Measurements from ENCODE around the gene B4GAT1. TPM values are rescaled to one million over a fixed set of nuclear protein-coding genes. Genes with fewer than 3 reads are reported as not detected.
A peak's percentile ranks its signal among the peaks of the same experiment; 100 is the strongest.

Gene B4GAT1
- total and polyA plus RNA-seq, 9 of the 15 experiments (the other 6 are each of a cell fraction or from before 2014, with no cell fraction given) = 0.86 to 9.5 (median 3.8) TPM

- TF ChIP-seq HMGN3 (IDR thresholded peaks at IDR 0.05; ENCODE audit: borderline replicate concordance, extremely low read depth, insufficient read length, low read depth, low read length) (peak; percentile 28), XRCC3 (IDR thresholded peaks at IDR 0.05) (no peak), ZNF143 (CRISPR knock-in tag; IDR thresholded peaks at IDR 0.05) (peak; percentile 88), ELF2 (CRISPR knock-in tag; IDR thresholded peaks at IDR 0.05) (peak; percentile 99), CCAR2 (IDR thresholded peaks at IDR 0.05; ENCODE audit: low read depth, low read length) (no peak), ARNT (IDR thresholded peaks at IDR 0.05) (no peak), KDM1A (IDR thresholded peaks at IDR 0.05) (peak in 1 of 2 experiments; percentile 59; a peak in 1 of 4 replicates), NBN (IDR thresholded peaks at IDR 0.05; ENCODE audit: low read depth) (0 out of 2 replicates have a peak, but pooled peaks have one; percentile 66), KDM2B (CRISPR knock-in tag; IDR thresholded peaks at IDR 0.05) (peak; percentile 13; the same call in 1 of the 2 replicates), CBFB (CRISPR knock-in tag; IDR thresholded peaks at IDR 0.05) (peak; percentile 75; the same call in 1 of the 2 replicates), POLR2AphosphoS5 (IDR thresholded peaks at IDR 0.05; ENCODE audit: control insufficient read depth, insufficient read depth, low read depth, low read length) (peak; percentile 56; the same call in 1 of the 2 replicates), DEAF1 (CRISPR knock-in tag; IDR thresholded peaks at IDR 0.05) (no peak), L3MBTL2 (IDR thresholded peaks at IDR 0.05) (peak; percentile 61), NR0B1 (IDR thresholded peaks at IDR 0.05; ENCODE audit: partially characterized antibody) (no peak), RFX1 (IDR thresholded peaks at IDR 0.05) (peak; percentile 96), ZBTB17 (CRISPR knock-in tag; IDR thresholded peaks at IDR 0.05) (0 out of 2 replicates have a peak, but pooled peaks have one; percentile 16), ATF1 (CRISPR knock-in tag; IDR thresholded peaks at IDR 0.05) (peak; percentile 95), ATF1 (tag; IDR thresholded peaks at IDR 0.05) (peak; percentile 99), HNRNPLL (IDR thresholded peaks at IDR 0.05; ENCODE audit: low read depth, low read length, poor library complexity, severe bottlenecking) (peak; percentile 77), FOXJ2 (tag; IDR thresholded peaks at IDR 0.05) (peak; percentile 15; the same call in 1 of the 2 replicates), MYC (IDR thresholded peaks at IDR 0.05; ENCODE audit: low read depth, low read length) (peak; percentile 69; the same call in 1 of the 2 replicates), MYC (CRISPR knock-in tag; IDR thresholded peaks at IDR 0.05; ENCODE audit: borderline replicate concordance, low read depth) (no peak)
- TF ChIP-seq, protein P1, sequence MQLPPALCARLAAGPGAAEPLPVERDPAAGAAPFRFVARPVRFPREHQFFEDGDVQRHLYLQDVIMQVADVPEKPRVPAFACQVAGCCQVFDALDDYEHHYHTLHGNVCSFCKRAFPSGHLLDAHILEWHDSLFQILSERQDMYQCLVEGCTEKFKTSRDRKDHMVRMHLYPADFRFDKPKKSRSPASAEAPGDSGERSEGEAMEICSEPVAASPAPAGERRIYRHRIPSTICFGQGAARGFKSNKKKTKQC (CRISPR knock-in tag; IDR thresholded peaks at IDR 0.05) = no peak
- TF ChIP-seq, protein P2, sequence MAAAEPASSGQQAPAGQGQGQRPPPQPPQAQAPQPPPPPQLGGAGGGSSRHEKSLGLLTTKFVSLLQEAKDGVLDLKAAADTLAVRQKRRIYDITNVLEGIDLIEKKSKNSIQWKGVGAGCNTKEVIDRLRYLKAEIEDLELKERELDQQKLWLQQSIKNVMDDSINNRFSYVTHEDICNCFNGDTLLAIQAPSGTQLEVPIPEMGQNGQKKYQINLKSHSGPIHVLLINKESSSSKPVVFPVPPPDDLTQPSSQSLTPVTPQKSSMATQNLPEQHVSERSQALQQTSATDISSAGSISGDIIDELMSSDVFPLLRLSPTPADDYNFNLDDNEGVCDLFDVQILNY (CRISPR knock-in tag; IDR thresholded peaks at IDR 0.05) = 0 out of 2 replicates have a peak, but pooled peaks have one; percentile 67
Measured at GRCh38 chr11:66344550-66345315, 2.7 kb downstream of the B4GAT1 start, which contains the start of gene BRMS1 (continued).
